PC-9 (cell line): ENCODE results near the gene VPS13A. TPM values are rescaled to one million over a fixed set of nuclear protein-coding genes. Genes with fewer than 3 reads are reported as not detected.

Experiments
- BruUV-seq: library from RNA; stranded (reverse); fragments of 400-500 nt; replicated peaks from 2 replicates; lab custom pipeline; 2021; lab: Mats Ljungman, UMichigan
- CTCF ChIA-PET: fragments of 300-600 bp; sonication (Branson Sonifier 250); formaldehyde crosslinking; loops from one replicate; lab custom pipeline; 2022; ENCODE audit warnings: antibody characterized with exemption; lab: Charles Lee
- POLR2A ChIA-PET: fragments of 300-600 bp; sonication (Branson Sonifier 250); formaldehyde crosslinking; loops from one replicate; lab custom pipeline; 2022; ENCODE audit warnings: antibody characterized with exemption; ENCODE audit not compliant: unreplicated experiment; lab: Charles Lee
- DNase-seq, 2 experiments: peaks; one replicate each; pipeline versions ENCODE4 v3.0.0 to v3.0.0-alpha.2; 2015 to 2022; ENCODE audit warnings: mixed read lengths in 1 of 2
- H2AFZ ChIP-seq: fragments of 200-600 bp; sonication (generic); 2 replicates; pipeline ENCODE4 v1.8.1; 2017; ENCODE audit warnings: antibody characterized with exemption
- H3F3A ChIP-seq: fragments of 200-600 bp; sonication (generic); 2 replicates; pipeline ENCODE4 v1.8.1; 2017; ENCODE audit warnings: antibody characterized with exemption, mild to moderate bottlenecking, low read depth; ENCODE audit not compliant: insufficient read depth
- H3K27ac ChIP-seq: fragments of 200-600 bp; sonication (generic); 2 replicates; pipeline ENCODE4 v1.6.1; 2016; ENCODE audit warnings: mixed run types
- H3K27me3 ChIP-seq: fragments of 200-600 bp; sonication (generic); 2 replicates; pipeline ENCODE4 v1.6.1; 2016; ENCODE audit warnings: low read depth, mixed run types; ENCODE audit not compliant: insufficient read depth
- H3K36me3 ChIP-seq: fragments of 200-600 bp; sonication (generic); 2 replicates; pipeline ENCODE4 v1.6.1; 2016; ENCODE audit warnings: low read depth, mixed run types
- H3K4me1 ChIP-seq: fragments of 200-600 bp; sonication (generic); replicated peaks from 2 replicates; pipeline ENCODE4 v1.6.1; 2016; ENCODE audit warnings: mixed run types; ENCODE audit not compliant: insufficient read depth
- H3K4me2 ChIP-seq: fragments of 200-600 bp; sonication (generic); 2 replicates; pipeline ENCODE4 v1.6.1; 2017; ENCODE audit warnings: mixed run types
- H3K4me3 ChIP-seq: fragments of 200-600 bp; sonication (generic); 2 replicates; pipeline ENCODE4 v1.6.1; 2016; ENCODE audit warnings: mixed run types
- H3K79me2 ChIP-seq: fragments of 200-600 bp; sonication (generic); 2 replicates; pipeline ENCODE4 v1.6.1; 2017; ENCODE audit warnings: low read depth, mixed run types
- H3K9me2 ChIP-seq: fragments of 200-600 bp; sonication (generic); 2 replicates; pipeline ENCODE4 v1.8.1; 2017; ENCODE audit warnings: mild to moderate bottlenecking; ENCODE audit not compliant: insufficient read depth
- H3K9me3 ChIP-seq: fragments of 200-600 bp; sonication (generic); 2 replicates; pipeline ENCODE4 v1.8.1; 2016; ENCODE audit warnings: low read depth; ENCODE audit not compliant: insufficient read depth
- H4K20me1 ChIP-seq: fragments of 200-600 bp; sonication (generic); 2 replicates; pipeline ENCODE4 v1.8.1; 2017; ENCODE audit not compliant: insufficient read depth
- EZH2 ChIP-seq: fragments of 200-600 bp; sonication (generic); IDR thresholded peaks from 2 replicates; pipeline ENCODE4 v1.8.0; 2017; ENCODE audit warnings: antibody characterized with exemption, low read depth
- intact Hi-C: fragments of 100-400 bp; cut with micrococcal nuclease; formaldehyde crosslinking; loops from one replicate; pipeline ENCODE4 v1.10.0; 2022; ENCODE audit not compliant: unreplicated experiment
- total RNA-seq: library from RNA; stranded (reverse); gene quantifications from 2 replicates; pipeline ENCODE4 v1.2.3, GENCODE V29; 2021
- TF ChIP-seq, protein P1 (sequence below): fragments of 200-600 bp; sonication (generic); conservative IDR thresholded peaks from 2 replicates; pipeline ENCODE4 v1.6.1; 2017; ENCODE audit warnings: mixed run types, antibody characterized with exemption, mild to moderate bottlenecking, moderate library complexity

VPS13A gene
- total RNA-seq, 1 experiment from 2014 or later = 53.9 TPM

DNA sequence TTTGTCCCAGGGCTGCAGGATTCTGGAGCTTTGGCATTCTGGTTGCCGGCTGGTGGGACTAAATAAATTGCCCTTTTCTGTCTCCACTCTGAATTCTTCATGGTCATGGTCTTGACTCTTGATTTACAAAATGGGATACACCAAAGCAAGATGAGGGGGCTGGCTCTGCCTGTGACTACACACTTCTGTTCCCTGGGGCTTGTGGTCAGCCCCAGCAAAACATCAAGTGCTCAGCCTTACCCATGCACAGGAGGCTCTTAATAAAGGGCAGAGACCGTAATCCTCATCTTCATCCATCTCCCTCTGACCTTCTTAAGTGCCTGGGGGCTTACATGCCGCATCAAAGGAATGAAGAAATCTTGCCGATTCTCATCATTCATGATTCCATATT is 272.7 kb downstream of the VPS13A start:
- H3K4me1 ChIP-seq = peaks cover 7% of the 10 kb centered on the region
- intact Hi-C loops = no loop called here
- DNase-seq = no peak
- peaks cover 4% of the 10 kb centered on the region; the same call in 1 of the 2 replicates for H3F3A ChIP-seq
- POLR2A ChIA-PET = no interaction called here
- no peaks in the 10 kb centered on the region for H3K27me3 ChIP-seq
- H3K4me2 ChIP-seq = no peak overlapping the region
- H3K9me3 ChIP-seq = no peaks in the 10 kb centered on the region
- no TSS peak for BruUV-seq
- H3K36me3 ChIP-seq = no peaks in the 10 kb centered on the region
- H2AFZ ChIP-seq = no peak overlapping the region
- no peaks in the 10 kb centered on the region for H3K79me2 ChIP-seq
- no peaks in the 10 kb centered on the region for H3K9me2 ChIP-seq
- H3K27ac ChIP-seq = no peak overlapping the region
- TF ChIP-seq, protein P1, sequence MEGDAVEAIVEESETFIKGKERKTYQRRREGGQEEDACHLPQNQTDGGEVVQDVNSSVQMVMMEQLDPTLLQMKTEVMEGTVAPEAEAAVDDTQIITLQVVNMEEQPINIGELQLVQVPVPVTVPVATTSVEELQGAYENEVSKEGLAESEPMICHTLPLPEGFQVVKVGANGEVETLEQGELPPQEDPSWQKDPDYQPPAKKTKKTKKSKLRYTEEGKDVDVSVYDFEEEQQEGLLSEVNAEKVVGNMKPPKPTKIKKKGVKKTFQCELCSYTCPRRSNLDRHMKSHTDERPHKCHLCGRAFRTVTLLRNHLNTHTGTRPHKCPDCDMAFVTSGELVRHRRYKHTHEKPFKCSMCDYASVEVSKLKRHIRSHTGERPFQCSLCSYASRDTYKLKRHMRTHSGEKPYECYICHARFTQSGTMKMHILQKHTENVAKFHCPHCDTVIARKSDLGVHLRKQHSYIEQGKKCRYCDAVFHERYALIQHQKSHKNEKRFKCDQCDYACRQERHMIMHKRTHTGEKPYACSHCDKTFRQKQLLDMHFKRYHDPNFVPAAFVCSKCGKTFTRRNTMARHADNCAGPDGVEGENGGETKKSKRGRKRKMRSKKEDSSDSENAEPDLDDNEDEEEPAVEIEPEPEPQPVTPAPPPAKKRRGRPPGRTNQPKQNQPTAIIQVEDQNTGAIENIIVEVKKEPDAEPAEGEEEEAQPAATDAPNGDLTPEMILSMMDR = no peak
- TF ChIP-seq EZH2 = no peak
- CTCF ChIA-PET = interaction anchor here (0.9 to 1.4 kb wide), 2 partner anchors 213 to 301 kb away, joined by 3 read pairs; no protein-coding TSS in a partner anchor
- H4K20me1 ChIP-seq = no peaks in the 10 kb centered on the region
- no peak overlapping the region for H3K4me3 ChIP-seq

DNA sequence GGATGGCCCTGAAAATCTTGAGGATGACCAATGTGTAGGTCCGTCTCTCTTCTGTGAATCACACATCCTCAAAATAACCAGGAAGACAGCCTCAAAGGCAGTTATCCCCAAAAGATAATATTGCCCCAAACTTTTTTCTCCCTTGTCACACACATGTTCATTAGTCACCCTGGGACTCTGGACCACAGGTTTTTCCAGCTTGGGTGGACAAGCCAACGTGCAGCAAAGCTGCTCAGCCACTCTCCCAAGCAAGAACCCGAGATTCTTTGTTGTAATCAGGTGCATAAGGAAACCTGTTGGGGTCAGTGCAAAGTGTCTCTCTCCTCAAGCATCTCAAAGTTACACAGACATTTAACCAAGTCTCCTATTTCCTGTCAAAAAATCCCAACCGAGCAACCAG is 274.2 kb downstream of the VPS13A start:
- ChIA-PET CTCF (no interaction called here), POLR2A (no interaction called here)
- Histone ChIP-seq H3K27ac (no peak overlapping the region), H4K20me1 (no peaks in the 10 kb centered on the region), H3K79me2 (no peaks in the 10 kb centered on the region), H3K27me3 (no peaks in the 10 kb centered on the region), H3K4me2 (no peak overlapping the region), H3K9me2 (no peaks in the 10 kb centered on the region), H3K4me1 (peaks cover 7% of the 10 kb centered on the region), H3K9me3 (no peaks in the 10 kb centered on the region), H3K4me3 (no peak overlapping the region), H3K36me3 (no peaks in the 10 kb centered on the region), H2AFZ (no peak overlapping the region), H3F3A (peaks cover 4% of the 10 kb centered on the region; the same call in 1 of the 2 replicates)
- no TSS peak for BruUV-seq
- TF ChIP-seq EZH2 = no peak
- TF ChIP-seq, protein P1 = no peak
- peak; percentile 39 to 41 for DNase-seq
- intact Hi-C loops = no loop called here

DNA sequence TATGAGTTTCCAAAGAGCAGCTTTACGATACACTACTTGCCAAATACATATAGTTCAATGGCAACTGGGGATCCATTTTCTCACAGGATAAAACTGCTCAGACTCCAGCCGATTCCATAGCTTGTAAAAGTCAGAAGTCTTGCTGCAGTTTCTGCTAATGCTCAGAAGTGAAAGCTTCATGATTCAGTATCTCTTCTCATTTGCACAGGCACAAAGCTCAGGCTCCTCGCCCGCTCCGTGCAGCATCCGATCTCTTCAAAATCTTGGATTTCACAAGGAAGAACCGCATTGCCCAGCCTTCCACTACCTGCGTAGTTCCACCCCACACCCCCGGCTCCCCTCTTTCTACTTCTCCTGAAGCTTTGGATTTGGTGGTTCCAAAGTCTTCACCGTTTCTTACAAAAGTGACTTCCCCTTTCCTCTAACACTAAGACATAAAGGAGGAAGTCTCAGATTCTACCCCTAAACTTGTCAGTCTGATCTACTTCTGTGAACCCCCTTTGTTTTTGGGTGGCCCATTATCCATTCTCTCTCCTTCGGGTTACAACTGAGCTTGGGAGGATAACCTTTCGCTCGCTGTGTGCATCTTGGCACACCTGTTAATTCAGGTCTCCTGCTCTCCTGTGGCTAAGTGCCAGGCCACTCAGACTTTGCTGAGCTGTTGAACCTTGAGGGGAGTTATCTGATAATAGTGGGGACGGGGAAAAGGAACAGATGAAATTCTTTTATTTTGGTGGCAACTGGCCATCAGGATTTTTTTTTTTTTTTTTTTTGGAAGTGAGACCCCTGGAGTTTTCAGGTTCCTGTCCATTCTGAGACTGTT is 276.7 kb downstream of the VPS13A start:
- Histone ChIP-seq H3K9me3 (no peaks in the 10 kb centered on the region), H3K27me3 (no peaks in the 10 kb centered on the region), H3K9me2 (no peaks in the 10 kb centered on the region), H3F3A (peaks cover 1% of the 10 kb centered on the region; the same call in 1 of the 2 replicates), H3K79me2 (no peaks in the 10 kb centered on the region), H3K4me3 (no peak overlapping the region), H2AFZ (no peak overlapping the region), H3K4me2 (no peak overlapping the region), H3K4me1 (peaks cover 5% of the 10 kb centered on the region), H3K36me3 (no peaks in the 10 kb centered on the region), H4K20me1 (no peaks in the 10 kb centered on the region), H3K27ac (no peak overlapping the region)
- no peak for DNase-seq
- intact Hi-C loops = no loop called here
- no TSS peak for BruUV-seq
- ChIA-PET POLR2A (interaction anchor here (0.6 kb wide), 1 partner anchor 189 kb away, joined by 6 read pairs; no protein-coding TSS in a partner anchor), CTCF (no interaction called here)
- TF ChIP-seq, protein P1 = no peak
- TF ChIP-seq EZH2 = no peak
